ENCODE measurements around the gene ADH1A. TPM values are rescaled to one million over a fixed set of nuclear protein-coding genes. Genes with fewer than 3 reads are reported as not detected.
"Not testable (repeated sequence)": the region's sequence is repeated elsewhere in the genome, so short reads cannot be mapped to it uniquely, and the experiment has no call there.

Gene ADH1A
- total and polyA plus RNA-seq, 8 donors: 1.0 to 17.6 (median 13.7) TPM

GRCh38 chr4:99264927-99265326 is 25.9 kb downstream of the ADH1A start:
- no peak overlapping the region for H3K27ac ChIP-seq
- ATAC-seq: no peak
- H3K27me3 ChIP-seq: no peaks in the 10 kb centered on the region
- no peaks in the 10 kb centered on the region for H3K4me1 ChIP-seq
- intact Hi-C loops (cut with DNase I): no loop called here
- no peak for DNase-seq
- H3K9me3 ChIP-seq: peaks cover 0 to 6% of the 10 kb centered on the region in 2 donors
- no peak for TF ChIP-seq CTCF (IDR thresholded peaks at IDR 0.05)
- H3K4me3 ChIP-seq: no peak overlapping the region
- H3K36me3 ChIP-seq: no peaks in the 10 kb centered on the region

- no peak for ATAC-seq
- no peak overlapping the region for H3K27ac ChIP-seq
- H3K36me3 ChIP-seq: no peaks in the 10 kb centered on the region
- no peaks in the 10 kb centered on the region for H3K27me3 ChIP-seq
- H3K9me3 ChIP-seq: peaks cover 0 to 2% of the 10 kb centered on the region in 2 donors
- H3K4me1 ChIP-seq: no peaks in the 10 kb centered on the region
- no peak for TF ChIP-seq CTCF (IDR thresholded peaks at IDR 0.05)
- H3K4me3 ChIP-seq: no peak overlapping the region
- DNase-seq: no peak
- intact Hi-C loops (cut with DNase I): no loop called here
Measured at GRCh38 chr4:99252746-99253145, 38.0 kb downstream of the ADH1A start.

- no peak overlapping the region for H3K27ac ChIP-seq
- no peaks in the 10 kb centered on the region for H3K4me1 ChIP-seq
- H3K4me3 ChIP-seq: no peak overlapping the region
- no peaks in the 10 kb centered on the region for H3K27me3 ChIP-seq
- H3K36me3 ChIP-seq: no peaks in the 10 kb centered on the region
- H3K9me3 ChIP-seq: peaks cover 0 to 20% of the 10 kb centered on the region in 2 donors
- ATAC-seq (no peak), DNase-seq (no peak)
- intact Hi-C loops (cut with DNase I): no loop called here
- no peak for TF ChIP-seq CTCF (IDR thresholded peaks at IDR 0.05)
Measured at GRCh38 chr4:99248714-99249113, 42.1 kb downstream of the ADH1A start.

- Histone ChIP-seq H3K36me3 (no peaks in the 10 kb centered on the region), H3K27ac (no peak overlapping the region), H3K4me3 (no peak overlapping the region), H3K27me3 (no peaks in the 10 kb centered on the region), H3K9me3 (peaks cover 0 to 13% of the 10 kb centered on the region in 2 donors), H3K4me1 (no peaks in the 10 kb centered on the region)
- no peak for TF ChIP-seq CTCF (IDR thresholded peaks at IDR 0.05)
- DNase-seq (no peak), ATAC-seq (no peak)
- intact Hi-C loops (cut with DNase I): no loop called here
Measured at GRCh38 chr4:99235955-99236354, 54.8 kb downstream of the ADH1A start.

- H3K27me3 ChIP-seq: no peaks in the 10 kb centered on the region
- ATAC-seq: no peak
- peaks cover 0 to 14% of the 10 kb centered on the region in 2 donors for H3K9me3 ChIP-seq
- intact Hi-C loops (cut with DNase I): no loop called here
- H3K36me3 ChIP-seq: no peaks in the 10 kb centered on the region
- no peaks in the 10 kb centered on the region for H3K4me1 ChIP-seq
- no peak overlapping the region for H3K27ac ChIP-seq
- DNase-seq: no peak
- no peak overlapping the region for H3K4me3 ChIP-seq
- TF ChIP-seq CTCF (IDR thresholded peaks at IDR 0.05): no peak
Measured at GRCh38 chr4:99234331-99235010, 56.3 kb downstream of the ADH1A start.

GRCh38 chr4:99233397-99233796 is 57.4 kb downstream of the ADH1A start:
- H3K4me1 ChIP-seq; H3K27ac ChIP-seq; intact Hi-C loops (cut with DNase I); H3K4me3 ChIP-seq; H3K36me3 ChIP-seq; H3K27me3 ChIP-seq; ATAC-seq; DNase-seq: not testable (repeated sequence)
- peaks cover 0 to 14% of the 10 kb centered on the region in 2 donors for H3K9me3 ChIP-seq

GRCh38 chr4:99228706-99229105 is 62.1 kb downstream of the ADH1A start:
- H3K4me3 ChIP-seq; DNase-seq; H3K4me1 ChIP-seq; intact Hi-C loops (cut with DNase I); H3K36me3 ChIP-seq; H3K27me3 ChIP-seq; H3K27ac ChIP-seq; ATAC-seq: not testable (repeated sequence)
- H3K9me3 ChIP-seq: peaks cover 0 to 16% of the 10 kb centered on the region in 2 donors

GRCh38 chr4:99227646-99228045 is 63.1 kb downstream of the ADH1A start:
- ATAC-seq; H3K4me3 ChIP-seq; H3K36me3 ChIP-seq; H3K27me3 ChIP-seq; intact Hi-C loops (cut with DNase I); H3K4me1 ChIP-seq; DNase-seq; H3K27ac ChIP-seq: not testable (repeated sequence)
- H3K9me3 ChIP-seq: peaks cover 0 to 19% of the 10 kb centered on the region in 2 donors

Measured in left lung (tissue), 10 donors.